ENCODE data around the gene SNX17. TPM values are rescaled to one million over a fixed set of nuclear protein-coding genes. Genes with fewer than 3 reads are reported as not detected.

SNX17 gene
- total and polyA plus RNA-seq, 9 donors = 72.3 to 111 (median 99.4) TPM

DNA sequence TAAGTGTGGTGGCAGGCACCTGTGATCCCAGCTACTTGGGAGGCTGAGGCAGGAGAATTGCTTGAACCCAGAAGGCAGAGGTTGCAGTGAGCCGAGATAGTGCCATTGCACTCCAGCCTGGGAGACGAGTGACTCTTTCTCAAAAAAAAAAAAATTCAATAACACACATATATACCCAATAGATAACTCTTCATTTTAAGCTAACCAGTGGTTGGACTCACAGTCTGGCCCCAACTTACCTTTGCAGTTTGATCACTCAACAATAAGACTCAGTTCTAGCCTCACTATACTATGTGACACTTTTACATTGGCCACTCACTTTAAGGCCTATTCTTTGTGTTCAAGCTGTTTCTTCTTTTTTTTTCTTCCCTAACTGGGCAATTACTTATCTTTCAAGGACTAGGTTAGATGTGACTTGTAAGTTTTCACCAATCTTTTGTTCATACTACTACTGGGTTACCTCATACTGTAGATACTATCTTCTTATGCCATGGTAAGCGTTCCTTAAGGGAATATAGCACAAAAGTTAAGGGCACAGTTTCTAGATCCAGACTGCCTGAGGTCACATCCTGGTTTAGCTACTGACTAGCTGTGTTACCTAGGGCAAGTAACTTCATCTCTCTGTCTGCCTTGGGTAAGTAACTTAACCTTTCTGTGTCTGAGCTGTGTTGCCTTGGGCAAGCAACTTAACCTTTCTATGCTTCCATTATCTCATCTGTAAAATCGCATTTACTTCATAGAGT is 7.6 kb upstream of the SNX17 start:
- H3K36me3 ChIP-seq = no peaks in the 10 kb centered on the region
- no peak for TF ChIP-seq EP300 (IDR thresholded peaks at IDR 0.05)
- TF ChIP-seq, protein P1, sequence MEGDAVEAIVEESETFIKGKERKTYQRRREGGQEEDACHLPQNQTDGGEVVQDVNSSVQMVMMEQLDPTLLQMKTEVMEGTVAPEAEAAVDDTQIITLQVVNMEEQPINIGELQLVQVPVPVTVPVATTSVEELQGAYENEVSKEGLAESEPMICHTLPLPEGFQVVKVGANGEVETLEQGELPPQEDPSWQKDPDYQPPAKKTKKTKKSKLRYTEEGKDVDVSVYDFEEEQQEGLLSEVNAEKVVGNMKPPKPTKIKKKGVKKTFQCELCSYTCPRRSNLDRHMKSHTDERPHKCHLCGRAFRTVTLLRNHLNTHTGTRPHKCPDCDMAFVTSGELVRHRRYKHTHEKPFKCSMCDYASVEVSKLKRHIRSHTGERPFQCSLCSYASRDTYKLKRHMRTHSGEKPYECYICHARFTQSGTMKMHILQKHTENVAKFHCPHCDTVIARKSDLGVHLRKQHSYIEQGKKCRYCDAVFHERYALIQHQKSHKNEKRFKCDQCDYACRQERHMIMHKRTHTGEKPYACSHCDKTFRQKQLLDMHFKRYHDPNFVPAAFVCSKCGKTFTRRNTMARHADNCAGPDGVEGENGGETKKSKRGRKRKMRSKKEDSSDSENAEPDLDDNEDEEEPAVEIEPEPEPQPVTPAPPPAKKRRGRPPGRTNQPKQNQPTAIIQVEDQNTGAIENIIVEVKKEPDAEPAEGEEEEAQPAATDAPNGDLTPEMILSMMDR (IDR thresholded peaks at IDR 0.05) = no peak
- TF ChIP-seq POLR2A (IDR thresholded peaks at IDR 0.05) = no peak
- intact Hi-C loops (cut with DNase I) = no loop called here

DNA sequence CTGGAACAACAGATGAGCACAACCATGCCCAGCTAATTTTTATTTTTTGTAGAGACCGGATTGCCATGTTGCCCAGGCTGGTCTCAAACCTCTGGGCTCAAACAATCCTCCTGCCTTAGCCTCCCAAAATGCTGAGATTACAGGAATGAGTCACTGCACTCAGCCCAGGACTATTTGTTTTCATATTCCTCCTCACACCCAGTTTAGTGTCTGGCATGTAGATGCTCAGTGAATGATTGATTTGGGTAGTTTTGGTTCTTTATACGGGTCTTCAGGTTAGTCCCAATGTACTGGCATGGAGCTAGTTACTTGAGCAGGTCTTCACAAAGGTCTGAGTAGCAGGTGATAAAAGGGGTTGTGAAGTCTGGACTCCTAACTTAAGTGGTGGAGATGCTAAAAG is 6.5 kb upstream of the SNX17 start:
- DNase-seq = no peak
- Histone ChIP-seq H3K4me3 (no peak overlapping the region), H3K27me3 (no peaks in the 10 kb centered on the region), H3K9me3 (no peaks in the 10 kb centered on the region), H3K27ac (no peak overlapping the region), H3K36me3 (no peaks in the 10 kb centered on the region), H3K4me1 (ENCODE audit: insufficient read depth) (peaks cover 6% of the 10 kb centered on the region)
- WGBS, 3 donors = 66 to 71% (median 66%) methylated on average over 2 of the region's 2 CpGs
- intact Hi-C loops (cut with DNase I) = no loop called here
- no peak for TF ChIP-seq POLR2A (IDR thresholded peaks at IDR 0.05)
- TF ChIP-seq EP300 (IDR thresholded peaks at IDR 0.05) = no peak
- TF ChIP-seq, protein P1 (IDR thresholded peaks at IDR 0.05) = no peak

More for the DNA sequence above, 7.6 kb upstream of the SNX17 start:
- Histone ChIP-seq H3K4me3 (no peak overlapping the region), H3K27me3 (no peaks in the 10 kb centered on the region), H3K27ac (no peak overlapping the region), H3K9me3 (no peaks in the 10 kb centered on the region), H3K4me1 (ENCODE audit: insufficient read depth) (peaks cover 2% of the 10 kb centered on the region)
- WGBS, 3 donors = 80 to 87% (median 84%) methylated on average over 4 of the region's 4 CpGs
- no peak for DNase-seq

DNA sequence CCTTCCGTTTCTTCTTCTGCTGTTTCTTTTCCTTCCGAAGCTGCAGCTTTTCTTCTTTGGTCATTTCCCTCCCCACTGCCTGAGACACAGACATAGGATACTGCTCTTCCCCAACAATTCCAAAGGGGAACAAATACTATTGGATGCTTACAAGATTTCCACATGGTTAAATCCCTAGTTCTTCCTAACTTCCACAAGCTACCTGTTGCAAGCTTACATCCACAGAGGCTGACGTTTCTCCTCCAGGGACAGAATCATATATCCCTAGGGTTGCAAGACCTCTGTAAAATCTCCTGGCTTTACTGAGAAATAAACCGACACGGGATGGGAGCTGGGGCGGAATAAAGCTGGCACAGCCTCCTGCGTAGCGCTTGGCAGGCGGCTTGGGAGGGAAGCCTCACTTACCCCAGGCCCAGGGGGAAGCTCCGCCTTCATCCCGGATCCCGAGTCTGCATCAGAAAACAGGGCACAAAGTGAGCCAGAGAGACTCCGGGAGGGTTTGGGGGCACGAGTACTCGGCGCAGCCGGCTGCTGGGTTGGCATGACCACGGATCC is 868 bp upstream of the SNX17 start:
- H3K27me3 ChIP-seq = no peaks in the 10 kb centered on the region
- no peaks in the 10 kb centered on the region for H3K9me3 ChIP-seq
- peak overlapping the region; percentile 85 for H3K4me3 ChIP-seq
- intact Hi-C loops (cut with DNase I) = loop anchor here in 1 of 4 donors (10.0 kb wide), 1 partner anchor 55 kb away; the partner anchor contains the start of gene NRBP1
- no peak for DNase-seq
- H3K4me1 ChIP-seq (ENCODE audit: insufficient read depth) = peaks cover 12% of the 10 kb centered on the region
- H3K27ac ChIP-seq = peak overlapping the region; percentile 75 to 82
- TF ChIP-seq POLR2A (IDR thresholded peaks at IDR 0.05) (no peak), EP300 (IDR thresholded peaks at IDR 0.05) (no peak)
- TF ChIP-seq, protein P1 (IDR thresholded peaks at IDR 0.05) = no peak
- H3K36me3 ChIP-seq = no peaks in the 10 kb centered on the region
- WGBS, 3 donors = 0 to 2% (median 1%) methylated on average over 18 of the region's 18 CpGs

DNA sequence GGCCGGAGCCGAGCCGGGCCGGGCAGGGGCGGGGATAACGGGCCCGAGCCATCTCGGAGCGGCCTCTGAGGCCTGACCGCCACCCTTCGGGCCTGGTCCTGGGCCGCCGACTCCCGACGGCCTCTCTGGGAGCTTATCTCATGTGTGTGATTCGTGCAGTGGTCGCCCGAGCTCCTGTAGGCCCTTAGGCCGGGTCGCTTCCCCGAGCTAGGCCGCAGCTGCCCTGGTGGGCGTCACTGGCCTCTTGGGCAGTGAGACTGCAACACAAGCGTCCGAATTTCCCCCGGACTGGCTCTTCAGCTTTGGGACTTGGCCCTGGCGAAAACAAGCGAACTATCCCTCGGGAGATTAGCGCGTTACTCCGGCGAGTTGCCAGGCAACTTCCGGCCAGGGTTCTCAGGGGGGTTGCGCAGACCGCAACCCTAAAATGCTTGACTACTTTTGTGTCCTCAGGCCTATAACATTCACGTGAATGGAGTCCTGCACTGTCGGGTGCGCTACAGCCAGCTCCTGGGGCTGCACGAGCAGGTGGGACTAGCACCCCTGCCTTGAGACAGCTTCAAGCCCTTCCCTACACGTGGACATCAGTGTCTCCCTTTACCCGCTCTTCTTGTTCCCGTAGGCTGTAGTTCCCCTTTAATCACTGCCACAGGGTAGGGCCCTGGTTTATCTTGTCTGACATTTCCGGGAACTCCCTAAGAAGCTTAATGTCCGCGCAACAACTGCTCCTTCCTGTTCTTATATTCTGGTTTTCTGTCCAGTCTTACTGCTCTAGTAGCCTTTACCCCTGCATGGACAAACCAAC is 602 bp downstream of the SNX17 start:
- WGBS, 3 donors = 0 to 1% (median 0%) methylated on average over 30 to 46 of the region's 46 CpGs
- no peaks in the 10 kb centered on the region for H3K9me3 ChIP-seq
- H3K27me3 ChIP-seq = no peaks in the 10 kb centered on the region
- peak overlapping the region; percentile 59 to 82 for H3K27ac ChIP-seq
- peak in 4 of 5 donors; percentile 43 to 66 (median 50) for DNase-seq
- H3K4me3 ChIP-seq = peak overlapping the region; percentile 85
- intact Hi-C loops (cut with DNase I) = loop anchor here in 1 of 4 donors (10.0 kb wide), 1 partner anchor 54 kb away; the partner anchor contains the start of gene NRBP1
- TF ChIP-seq EP300 (IDR thresholded peaks at IDR 0.05) (no peak), POLR2A (IDR thresholded peaks at IDR 0.05) (no peak)
- TF ChIP-seq, protein P1 (IDR thresholded peaks at IDR 0.05) = no peak
- H3K4me1 ChIP-seq (ENCODE audit: insufficient read depth) = peaks cover 12% of the 10 kb centered on the region
- H3K36me3 ChIP-seq = no peaks in the 10 kb centered on the region
